H1 (cell line): Measurements from ENCODE around the gene TVP23A.

Experiments used
- POLR2A ChIP-seq, 2 experiments: IDR thresholded peaks; 1 replicate in 1 of 2; 2 replicates in 1 of 2; pipeline ENCODE4 v1.6.1; 2011; ENCODE audit warnings: low read depth in 2 of 2, low read length in 2 of 2, mild to moderate bottlenecking in 2 of 2; ENCODE audit errors: control extremely low read depth in 1 of 2
- RFX5 ChIP-seq: IDR thresholded peaks from 2 replicates; pipeline ENCODE4 v1.6.1; 2011; ENCODE audit warnings: low read depth, low read length, improper control_type of control experiment, borderline replicate concordance

DNA sequence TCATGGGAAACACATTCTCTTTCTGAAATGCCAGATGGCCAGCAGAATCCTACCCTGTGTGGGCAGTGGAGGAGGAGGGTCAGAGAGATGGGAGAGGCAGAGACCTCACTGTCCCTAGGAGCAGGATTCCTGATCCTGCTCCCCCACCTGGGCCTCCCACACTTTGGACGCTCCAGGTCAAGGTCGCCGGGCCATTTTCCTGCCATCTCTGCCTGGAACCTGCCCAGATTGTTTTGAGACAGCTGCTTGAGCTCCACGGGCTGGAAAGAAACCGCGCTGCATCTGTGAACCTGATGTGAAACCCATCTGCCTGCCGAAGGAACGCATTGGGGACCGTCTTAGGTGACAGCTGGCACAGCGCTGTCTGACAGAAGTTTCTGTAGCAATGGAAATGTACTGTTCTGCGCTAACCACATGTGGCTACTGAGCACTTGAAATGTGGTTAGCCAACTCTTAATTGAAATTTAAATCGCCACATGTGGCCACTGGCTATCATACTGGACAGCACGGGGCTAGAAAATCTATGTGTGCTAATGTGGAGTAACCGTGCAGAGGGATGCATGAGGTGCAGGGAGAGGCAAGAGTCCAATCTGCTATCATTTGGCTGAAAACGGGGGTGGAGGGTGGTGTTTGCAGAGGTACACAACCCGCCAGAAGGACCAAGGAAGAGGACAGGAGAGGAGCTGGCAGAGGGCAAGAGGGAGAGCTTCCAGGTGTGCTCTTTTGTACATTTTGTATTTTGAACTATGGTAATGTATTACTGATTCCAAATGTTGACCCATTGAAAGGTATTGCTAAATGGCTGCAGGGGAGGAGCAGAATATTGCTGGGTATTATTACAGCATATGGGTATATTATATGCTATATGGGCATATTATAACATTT, 90.3 kb downstream of the TVP23A start:
- no peak for TF ChIP-seq POLR2A (IDR thresholded peaks at IDR 0.05; ENCODE audit: control extremely low read depth in 1 of 2, low read depth in 2 of 2, low read length in 2 of 2)
- TF ChIP-seq RFX5: no peak
